ENCODE results near the gene CALU. TPM values are rescaled to one million over a fixed set of nuclear protein-coding genes. Genes with fewer than 3 reads are reported as not detected.
A peak's percentile ranks its signal among the peaks of the same experiment; 100 is the strongest.

CALU gene
- total RNA-seq, 6 donors from 2014 or later = 25.1 to 113 (median 76.6) TPM

GRCh38 chr7:128752251-128752650, 13.1 kb downstream of the CALU start:
- 90 to 95% methylated on average over 1 of the region's 1 CpG for WGBS, 2 donors
- DNase-seq (no peak), ATAC-seq (ENCODE audit: low FRiP score in 2 of 2) (no peak)
- H3K36me3 ChIP-seq = peaks cover 11 to 92% (median 35%) of the 10 kb centered on the region in 4 donors
- H3K9me3 ChIP-seq = no peaks in the 10 kb centered on the region
- H3K27me3 ChIP-seq = no peaks in the 10 kb centered on the region
- peaks cover 0 to 13% (median 9%) of the 10 kb centered on the region in 4 donors for H3K4me1 ChIP-seq
- no peak for TF ChIP-seq EP300 (IDR thresholded peaks at IDR 0.05)
- no peak for TF ChIP-seq CTCF (IDR thresholded peaks at IDR 0.05)
- TF ChIP-seq POLR2AphosphoS5 (IDR thresholded peaks at IDR 0.05) = no peak
- no peak for TF ChIP-seq POLR2A (IDR thresholded peaks at IDR 0.05)
- no peak overlapping the region for H3K27ac ChIP-seq
- no peak overlapping the region for H3K4me3 ChIP-seq

- DNase-seq (no peak), ATAC-seq (ENCODE audit: low FRiP score in 2 of 2) (no peak)
- Histone ChIP-seq H3K27ac (no peak overlapping the region), H3K27me3 (no peaks in the 10 kb centered on the region), H3K4me1 (peaks cover 0 to 13% (median 9%) of the 10 kb centered on the region in 4 donors), H3K36me3 (peaks cover 11 to 92% (median 38%) of the 10 kb centered on the region in 4 donors), H3K4me3 (no peak overlapping the region), H3K9me3 (no peaks in the 10 kb centered on the region)
- TF ChIP-seq POLR2AphosphoS5 (IDR thresholded peaks at IDR 0.05) (no peak), EP300 (IDR thresholded peaks at IDR 0.05) (no peak), POLR2A (IDR thresholded peaks at IDR 0.05) (no peak), CTCF (IDR thresholded peaks at IDR 0.05) (no peak)
- 94 to 95% methylated on average over 2 of the region's 2 CpGs for WGBS, 2 donors
These were observed 16.1 kb downstream of the CALU start for GRCh38 chr7:128755075-128755818.

- 68 to 75% methylated on average over 5 of the region's 5 CpGs for WGBS, 2 donors
These were observed 16.8 kb downstream of the CALU start for GRCh38 chr7:128755819-128756476.

GRCh38 chr7:128757203-128757602, 18.0 kb downstream of the CALU start:
- H3K4me1 ChIP-seq = peaks cover 0 to 13% (median 9%) of the 10 kb centered on the region in 4 donors
- DNase-seq = no peak
- H3K27me3 ChIP-seq = no peaks in the 10 kb centered on the region
- WGBS, 2 donors = 65 to 68% methylated on average over 2 of the region's 2 CpGs
- peaks cover 11 to 94% (median 41%) of the 10 kb centered on the region in 4 donors for H3K36me3 ChIP-seq
- ATAC-seq (ENCODE audit: low FRiP score in 2 of 2) = no peak
- no peak for TF ChIP-seq POLR2AphosphoS5 (IDR thresholded peaks at IDR 0.05)
- TF ChIP-seq EP300 (IDR thresholded peaks at IDR 0.05) = no peak
- TF ChIP-seq POLR2A (IDR thresholded peaks at IDR 0.05) = no peak
- no peak for TF ChIP-seq CTCF (IDR thresholded peaks at IDR 0.05)
- H3K27ac ChIP-seq = no peak overlapping the region
- no peak overlapping the region for H3K4me3 ChIP-seq
- no peaks in the 10 kb centered on the region for H3K9me3 ChIP-seq

More at GRCh38 chr7:128755819-128756476, 16.8 kb downstream of the CALU start:
- Histone ChIP-seq H3K27me3 (no peaks in the 10 kb centered on the region), H3K27ac (no peak overlapping the region), H3K4me1 (peaks cover 0 to 13% (median 9%) of the 10 kb centered on the region in 4 donors), H3K4me3 (no peak overlapping the region), H3K36me3 (peaks cover 11 to 92% (median 43%) of the 10 kb centered on the region in 4 donors), H3K9me3 (no peaks in the 10 kb centered on the region)
- no peak for TF ChIP-seq EP300 (IDR thresholded peaks at IDR 0.05)
- TF ChIP-seq POLR2A (IDR thresholded peaks at IDR 0.05) = no peak
- TF ChIP-seq CTCF (IDR thresholded peaks at IDR 0.05) = no peak
- no peak for TF ChIP-seq POLR2AphosphoS5 (IDR thresholded peaks at IDR 0.05)
- peak in 1 of 2 donors; percentile 74 for ATAC-seq (ENCODE audit: low FRiP score in 2 of 2)
- DNase-seq = no peak
